ENCODE results near the gene RGS4.

The RGS4 gene

DNA sequence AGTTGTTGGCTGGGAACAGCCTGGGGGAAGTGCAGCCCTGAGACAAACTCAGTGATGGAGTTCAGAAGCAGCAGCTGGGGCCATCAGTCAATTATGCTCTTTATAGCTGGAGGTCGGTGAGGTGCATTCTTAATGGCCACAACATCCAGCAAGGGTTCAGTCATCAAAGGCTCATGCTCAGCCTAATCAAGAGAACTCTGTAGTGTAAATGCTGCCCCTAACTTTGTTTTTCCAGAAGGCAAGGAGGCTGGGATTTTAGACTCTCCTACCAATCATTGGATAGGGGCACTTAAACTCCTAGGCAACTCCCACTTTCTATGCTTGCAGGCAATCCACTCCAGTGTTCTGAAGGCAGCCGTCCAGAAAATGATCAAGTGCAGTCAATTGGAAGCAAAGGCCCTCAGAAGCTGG lies 15.0 kb upstream of the RGS4 start:
- ChIA-PET CTCF (interaction anchor here (1.1 kb wide), 1 partner anchor 176 kb away, joined by 3 read pairs; no protein-coding TSS in a partner anchor), POLR2A (no interaction called here)
- no peak for DNase-seq (ENCODE audit: extremely low spot score)
- TF ChIP-seq L3MBTL2 (conservative IDR thresholded peaks at IDR 0.05), result no peak
- TF ChIP-seq ZNF384 (IDR thresholded peaks at IDR 0.05), result no peak
- no peak for TF ChIP-seq SUZ12 (IDR thresholded peaks at IDR 0.05)
- TF ChIP-seq FOXK2 (IDR thresholded peaks at IDR 0.05), result no peak
- TF ChIP-seq LEF1 (IDR thresholded peaks at IDR 0.05; ENCODE audit: borderline replicate concordance), result no peak
- no peak for TF ChIP-seq ARNT (IDR thresholded peaks at IDR 0.05)
- no peak for TF ChIP-seq SP1 (IDR thresholded peaks at IDR 0.05)
- TF ChIP-seq ELF4 (IDR thresholded peaks at IDR 0.05), result no peak
- TF ChIP-seq FOXM1 (IDR thresholded peaks at IDR 0.05; ENCODE audit: borderline replicate concordance), result no peak
- TF ChIP-seq NFRKB (IDR thresholded peaks at IDR 0.05), result no peak
- no peak for TF ChIP-seq FOXA1 (IDR thresholded peaks at IDR 0.05)
- no peak for TF ChIP-seq BHLHE40 (IDR thresholded peaks at IDR 0.05; ENCODE audit: borderline replicate concordance)
- no peak for TF ChIP-seq TARDBP (IDR thresholded peaks at IDR 0.05)

DNA sequence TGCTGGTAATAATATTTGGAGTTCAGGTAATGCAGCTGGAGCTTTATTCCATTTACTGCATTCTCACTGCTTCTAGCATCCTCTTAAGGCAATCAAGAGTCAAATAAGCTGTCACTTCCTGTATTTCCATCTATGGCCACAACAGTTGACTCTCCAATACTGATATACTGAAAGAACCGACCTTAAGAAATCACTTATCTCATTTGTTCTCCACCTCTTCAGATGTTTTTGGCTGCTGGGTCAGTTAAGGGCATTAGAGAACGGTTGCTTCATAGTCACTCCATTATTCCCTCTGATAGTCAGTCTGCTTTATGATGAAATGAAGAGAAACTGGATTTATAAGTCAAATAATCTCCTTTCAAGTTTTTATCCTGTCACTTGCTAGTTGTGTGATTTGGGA lies 14.2 kb upstream of the RGS4 start:
- CTCF ChIA-PET, result interaction anchor here (1.1 kb wide), 1 partner anchor 176 kb away, joined by 3 read pairs; no protein-coding TSS in a partner anchor
- POLR2A ChIA-PET, result no interaction called here
- no peak for DNase-seq (ENCODE audit: extremely low spot score)
- TF ChIP-seq SUZ12 (IDR thresholded peaks at IDR 0.05) (no peak), CTBP1 (IDR thresholded peaks at IDR 0.05; ENCODE audit: borderline replicate concordance) (no peak), HDGF (IDR thresholded peaks at IDR 0.05; ENCODE audit: borderline replicate concordance) (no peak), ARNT (IDR thresholded peaks at IDR 0.05) (no peak), ZNF384 (IDR thresholded peaks at IDR 0.05) (no peak), NFRKB (IDR thresholded peaks at IDR 0.05) (no peak), SP1 (IDR thresholded peaks at IDR 0.05) (no peak), L3MBTL2 (conservative IDR thresholded peaks at IDR 0.05) (no peak), FOXA1 (IDR thresholded peaks at IDR 0.05) (no peak), LEF1 (IDR thresholded peaks at IDR 0.05; ENCODE audit: borderline replicate concordance) (no peak), BHLHE40 (IDR thresholded peaks at IDR 0.05; ENCODE audit: borderline replicate concordance) (no peak), FOXK2 (IDR thresholded peaks at IDR 0.05) (no peak), FOXM1 (IDR thresholded peaks at IDR 0.05; ENCODE audit: borderline replicate concordance) (no peak), ELF4 (IDR thresholded peaks at IDR 0.05) (no peak), TARDBP (IDR thresholded peaks at IDR 0.05) (no peak)
- TF ChIP-seq, protein P1, sequence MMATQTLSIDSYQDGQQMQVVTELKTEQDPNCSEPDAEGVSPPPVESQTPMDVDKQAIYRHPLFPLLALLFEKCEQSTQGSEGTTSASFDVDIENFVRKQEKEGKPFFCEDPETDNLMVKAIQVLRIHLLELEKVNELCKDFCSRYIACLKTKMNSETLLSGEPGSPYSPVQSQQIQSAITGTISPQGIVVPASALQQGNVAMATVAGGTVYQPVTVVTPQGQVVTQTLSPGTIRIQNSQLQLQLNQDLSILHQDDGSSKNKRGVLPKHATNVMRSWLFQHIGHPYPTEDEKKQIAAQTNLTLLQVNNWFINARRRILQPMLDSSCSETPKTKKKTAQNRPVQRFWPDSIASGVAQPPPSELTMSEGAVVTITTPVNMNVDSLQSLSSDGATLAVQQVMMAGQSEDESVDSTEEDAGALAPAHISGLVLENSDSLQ (IDR thresholded peaks at IDR 0.05), result no peak

DNA sequence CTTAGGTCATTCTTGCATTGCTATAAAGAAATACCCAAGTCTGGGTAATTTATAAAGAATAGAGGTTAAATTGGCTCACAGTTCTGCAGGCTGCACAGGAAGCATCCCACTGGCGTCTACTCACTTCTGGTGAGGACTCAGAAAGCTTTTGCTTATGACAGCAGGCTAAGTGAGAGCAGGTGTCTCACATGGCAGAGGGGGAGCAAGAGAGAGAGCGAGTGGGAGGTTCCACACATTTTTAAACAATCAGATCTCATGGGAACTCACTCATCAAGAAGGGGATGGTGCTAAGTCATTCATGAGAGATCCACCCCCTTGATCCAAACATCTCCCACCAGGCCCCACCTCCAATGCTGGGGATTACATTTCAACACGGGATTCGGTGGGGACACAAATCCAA lies 13.6 kb upstream of the RGS4 start:
- CTCF ChIA-PET, result no interaction called here
- TF ChIP-seq FOXA1 (IDR thresholded peaks at IDR 0.05), result no peak
- TF ChIP-seq FOXK2 (IDR thresholded peaks at IDR 0.05), result no peak
- no peak for TF ChIP-seq HDGF (IDR thresholded peaks at IDR 0.05; ENCODE audit: borderline replicate concordance)
- TF ChIP-seq ZNF384 (IDR thresholded peaks at IDR 0.05), result no peak
- no peak for TF ChIP-seq ARNT (IDR thresholded peaks at IDR 0.05)
- TF ChIP-seq SUZ12 (IDR thresholded peaks at IDR 0.05), result no peak
- TF ChIP-seq NFRKB (IDR thresholded peaks at IDR 0.05), result no peak
- no peak for TF ChIP-seq ELF4 (IDR thresholded peaks at IDR 0.05)
- TF ChIP-seq, protein P1 (IDR thresholded peaks at IDR 0.05), result no peak
- TF ChIP-seq TARDBP (IDR thresholded peaks at IDR 0.05), result no peak
- TF ChIP-seq L3MBTL2 (conservative IDR thresholded peaks at IDR 0.05), result no peak
- no peak for TF ChIP-seq CTBP1 (IDR thresholded peaks at IDR 0.05; ENCODE audit: borderline replicate concordance)
- no peak for TF ChIP-seq FOXM1 (IDR thresholded peaks at IDR 0.05; ENCODE audit: borderline replicate concordance)
- TF ChIP-seq LEF1 (IDR thresholded peaks at IDR 0.05; ENCODE audit: borderline replicate concordance), result no peak
- no peak for TF ChIP-seq BHLHE40 (IDR thresholded peaks at IDR 0.05; ENCODE audit: borderline replicate concordance)
- TF ChIP-seq SP1 (IDR thresholded peaks at IDR 0.05), result no peak
- POLR2A ChIA-PET, result no interaction called here
- DNase-seq (ENCODE audit: extremely low spot score), result no peak

DNA sequence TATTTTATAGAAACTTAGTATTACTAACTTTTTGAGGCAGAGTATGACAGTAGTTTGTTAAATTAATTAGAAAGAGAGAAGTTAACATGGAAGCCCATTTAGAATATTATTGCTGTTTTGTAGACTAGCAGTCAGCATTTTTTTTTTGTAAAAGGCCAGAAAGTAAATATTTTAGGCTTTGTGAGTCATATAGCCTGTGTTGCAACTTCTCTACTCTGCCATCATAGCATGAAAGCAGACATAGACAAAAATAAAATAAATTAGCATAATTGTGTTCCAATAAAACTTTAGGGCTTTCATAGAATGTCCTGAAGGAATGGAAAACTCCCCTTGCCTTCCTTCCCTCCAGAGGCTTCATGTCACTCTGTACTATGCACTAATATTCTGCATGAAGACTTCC lies 12.3 kb upstream of the RGS4 start:
- ChIA-PET POLR2A (no interaction called here), CTCF (no interaction called here)
- TF ChIP-seq FOXA1 (IDR thresholded peaks at IDR 0.05) (no peak), LEF1 (IDR thresholded peaks at IDR 0.05; ENCODE audit: borderline replicate concordance) (no peak), FOXK2 (IDR thresholded peaks at IDR 0.05) (no peak), HDGF (IDR thresholded peaks at IDR 0.05; ENCODE audit: borderline replicate concordance) (no peak), L3MBTL2 (conservative IDR thresholded peaks at IDR 0.05) (no peak)
- no peak for DNase-seq (ENCODE audit: extremely low spot score)

DNA sequence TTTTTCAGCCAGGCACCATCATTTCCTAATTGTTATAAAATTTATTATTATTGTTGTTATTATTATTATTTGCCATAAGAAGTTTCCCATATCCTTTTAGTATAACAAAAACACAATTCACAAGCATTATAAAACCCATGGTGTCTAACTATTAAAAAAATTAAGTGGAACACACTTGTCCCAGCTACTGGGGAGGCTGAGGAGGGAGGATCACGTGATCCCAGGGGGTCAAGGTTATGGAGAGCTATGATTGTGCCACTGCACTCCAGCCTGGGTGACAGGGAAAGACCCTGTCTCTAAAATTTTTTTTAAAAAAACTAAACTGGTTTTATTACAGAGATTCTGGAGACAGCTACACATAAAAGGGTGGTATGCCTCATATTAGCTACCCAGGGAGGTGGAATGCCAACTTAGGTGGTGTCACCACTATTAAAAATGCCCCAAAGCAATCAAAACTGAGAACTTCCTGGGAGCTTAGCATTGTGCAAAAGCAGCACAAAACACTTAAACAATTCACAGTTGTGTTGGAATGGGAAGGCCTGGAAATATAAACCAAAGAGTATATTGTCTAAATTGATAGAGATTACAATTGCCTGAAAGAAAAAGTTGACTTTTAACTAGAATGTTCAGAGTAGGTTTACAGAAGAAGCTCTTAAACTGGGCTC lies 8.7 kb upstream of the RGS4 start:
- ChIA-PET CTCF (interaction anchor here (0.6 to 0.9 kb wide), 2 partner anchors 9 to 105 kb away, joined by 3 read pairs; partner anchors contain the start of gene RGS4), POLR2A (interaction anchor here (1.1 kb wide), 1 partner anchor 9 kb away, joined by 3 read pairs; the partner anchor contains the start of gene RGS4)
- no peak for DNase-seq (ENCODE audit: extremely low spot score)

DNA sequence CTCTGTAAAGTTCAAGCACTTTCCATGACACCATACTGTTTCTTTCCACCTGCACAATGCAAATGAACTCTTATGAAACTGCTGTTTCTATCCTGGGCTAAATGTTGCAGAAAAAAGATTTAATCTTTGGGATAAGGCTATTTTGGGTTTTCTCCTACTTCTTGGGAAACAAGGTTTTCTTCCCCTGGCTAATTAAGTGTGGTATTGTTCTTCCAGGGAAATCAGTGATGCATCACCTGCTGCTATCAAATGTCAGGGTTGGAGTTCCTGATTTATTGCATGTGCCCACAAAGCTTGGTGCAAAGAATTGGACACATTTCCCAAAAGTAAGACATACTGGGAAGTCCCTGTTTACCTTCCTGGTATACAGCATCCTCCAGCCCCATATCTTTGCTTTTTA lies 6.0 kb upstream of the RGS4 start:
- ChIA-PET CTCF (no interaction called here), POLR2A (no interaction called here)
- no peak for TF ChIP-seq ZNF384 (IDR thresholded peaks at IDR 0.05)
- TF ChIP-seq ELF4 (IDR thresholded peaks at IDR 0.05), result no peak
- no peak for TF ChIP-seq SUZ12 (IDR thresholded peaks at IDR 0.05)
- no peak for TF ChIP-seq NFRKB (IDR thresholded peaks at IDR 0.05)
- DNase-seq (ENCODE audit: extremely low spot score), result no peak

More for the DNA sequence above, 8.7 kb upstream of the RGS4 start:
- TF ChIP-seq L3MBTL2 (conservative IDR thresholded peaks at IDR 0.05) (no peak), SUZ12 (IDR thresholded peaks at IDR 0.05) (no peak), HDGF (IDR thresholded peaks at IDR 0.05; ENCODE audit: borderline replicate concordance) (no peak), CTBP1 (IDR thresholded peaks at IDR 0.05; ENCODE audit: borderline replicate concordance) (no peak), SP1 (IDR thresholded peaks at IDR 0.05) (no peak)

DNA sequence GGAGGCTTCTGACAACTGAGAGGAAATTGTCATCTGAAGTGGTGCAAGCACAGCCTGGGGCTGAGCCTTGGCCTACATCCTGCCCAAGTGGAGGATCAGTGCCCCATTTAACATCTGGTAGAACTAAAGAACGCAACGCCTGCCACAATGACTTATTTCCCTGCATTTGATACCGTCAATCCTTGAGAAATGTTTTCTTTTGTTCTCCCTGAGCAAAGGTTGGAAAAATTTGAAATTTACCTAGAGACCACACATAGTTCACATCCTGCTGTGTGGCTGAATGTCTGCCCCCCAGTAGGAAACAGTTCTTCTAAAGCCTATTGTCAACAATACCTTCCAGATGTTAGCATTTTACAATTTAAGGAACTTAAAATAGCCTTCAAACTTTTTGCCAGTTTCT lies 5.6 kb upstream of the RGS4 start:
- POLR2A ChIA-PET, result no interaction called here
- CTCF ChIA-PET, result no interaction called here
- no peak for DNase-seq (ENCODE audit: extremely low spot score)
- TF ChIP-seq FOXM1 (IDR thresholded peaks at IDR 0.05; ENCODE audit: borderline replicate concordance) (no peak), BHLHE40 (IDR thresholded peaks at IDR 0.05; ENCODE audit: borderline replicate concordance) (no peak), ZNF384 (IDR thresholded peaks at IDR 0.05) (no peak), SUZ12 (IDR thresholded peaks at IDR 0.05) (no peak), LEF1 (IDR thresholded peaks at IDR 0.05; ENCODE audit: borderline replicate concordance) (no peak), TARDBP (IDR thresholded peaks at IDR 0.05) (no peak), ARNT (IDR thresholded peaks at IDR 0.05) (no peak), FOXA1 (IDR thresholded peaks at IDR 0.05) (no peak), ELF4 (IDR thresholded peaks at IDR 0.05) (no peak), L3MBTL2 (conservative IDR thresholded peaks at IDR 0.05) (no peak), CTBP1 (IDR thresholded peaks at IDR 0.05; ENCODE audit: borderline replicate concordance) (no peak), NFRKB (IDR thresholded peaks at IDR 0.05) (no peak)
- TF ChIP-seq, protein P1 (IDR thresholded peaks at IDR 0.05), result no peak

Measured in HEK293T (cell line).